Glutamatergic neuron (in vitro differentiated cells): Measurements from ENCODE around the gene TSEN54. TPM values are rescaled to one million over a fixed set of nuclear protein-coding genes. Genes with fewer than 3 reads are reported as not detected.

Source experiments
- DNase-seq: peaks from one replicate; pipeline ENCODE4 v3.0.0; 2022
- H3K27ac Mint-ChIP-seq: one replicate; pipeline ENCODE4 v1.8.0; 2020; ENCODE audit warnings: mild to moderate bottlenecking, mixed read lengths, inconsistent platforms; ENCODE audit not compliant: unreplicated experiment
- H3K27me3 Mint-ChIP-seq: one replicate; pipeline ENCODE4 v1.8.0; 2020; ENCODE audit warnings: mild to moderate bottlenecking, moderate library complexity, mixed read lengths, inconsistent platforms; ENCODE audit not compliant: unreplicated experiment
- H3K36me3 Mint-ChIP-seq: one replicate; pipeline ENCODE4 v1.8.0; 2020; ENCODE audit warnings: mild to moderate bottlenecking, mixed read lengths, inconsistent platforms; ENCODE audit not compliant: unreplicated experiment
- H3K4me1 Mint-ChIP-seq: one replicate; pipeline ENCODE4 v1.8.0; 2020; ENCODE audit warnings: mild to moderate bottlenecking, low read depth, mixed read lengths, inconsistent platforms; ENCODE audit not compliant: unreplicated experiment
- H3K4me3 Mint-ChIP-seq: one replicate; pipeline ENCODE4 v1.8.0; 2020; ENCODE audit warnings: mild to moderate bottlenecking, mixed read lengths, inconsistent platforms; ENCODE audit not compliant: unreplicated experiment
- H3K9me3 Mint-ChIP-seq: one replicate; pipeline ENCODE4 v1.8.0; 2020; ENCODE audit warnings: mild to moderate bottlenecking, moderate library complexity, mixed read lengths, inconsistent platforms; ENCODE audit not compliant: unreplicated experiment
- CTCF ChIP-seq: fragments of 200-600 bp; sonication (generic); IDR thresholded peaks from one replicate; pipeline ENCODE4 v1.5.0; 2021; ENCODE audit not compliant: partially characterized antibody, unreplicated experiment
- total RNA-seq: library from RNA; stranded (reverse); fragmentation: NEBNext Ultra II Directional; extraction: Animal tissue kit (Norgen Biotek cat#: 25700); gene quantifications from one replicate; pipeline ENCODE4 v1.2.1, GENCODE V29; 2021; ENCODE audit not compliant: unreplicated experiment

TSEN54 gene
- total RNA-seq, 1 donor from 2014 or later = 26.6 TPM

DNA sequence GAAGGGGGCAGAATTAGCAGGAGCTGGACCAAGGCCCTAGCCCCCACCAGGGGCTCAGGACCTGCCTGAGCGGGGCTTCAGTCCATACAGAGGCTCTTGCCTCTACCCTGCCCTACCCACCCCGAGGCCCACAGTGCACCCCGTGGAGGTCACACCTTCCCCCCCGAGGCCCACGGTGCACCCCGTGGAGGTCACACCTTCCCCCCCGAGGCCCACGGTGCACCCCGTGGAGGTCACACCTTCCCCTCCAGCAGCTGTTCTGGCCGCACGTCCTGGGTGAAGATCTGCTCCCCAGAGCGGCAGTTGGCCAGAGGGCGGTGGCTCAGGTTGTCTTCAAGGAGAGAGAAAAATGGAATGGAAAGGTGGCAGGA, 12.4 kb upstream of the TSEN54 start:
- Mint-ChIP-seq H3K27ac (no peak overlapping the region), H3K4me1 (no peaks in the 10 kb centered on the region), H3K27me3 (peaks cover 2% of the 10 kb centered on the region), H3K9me3 (no peaks in the 10 kb centered on the region), H3K36me3 (no peaks in the 10 kb centered on the region), H3K4me3 (no peak overlapping the region)
- no peak for TF ChIP-seq CTCF
- DNase-seq = no peak

DNA sequence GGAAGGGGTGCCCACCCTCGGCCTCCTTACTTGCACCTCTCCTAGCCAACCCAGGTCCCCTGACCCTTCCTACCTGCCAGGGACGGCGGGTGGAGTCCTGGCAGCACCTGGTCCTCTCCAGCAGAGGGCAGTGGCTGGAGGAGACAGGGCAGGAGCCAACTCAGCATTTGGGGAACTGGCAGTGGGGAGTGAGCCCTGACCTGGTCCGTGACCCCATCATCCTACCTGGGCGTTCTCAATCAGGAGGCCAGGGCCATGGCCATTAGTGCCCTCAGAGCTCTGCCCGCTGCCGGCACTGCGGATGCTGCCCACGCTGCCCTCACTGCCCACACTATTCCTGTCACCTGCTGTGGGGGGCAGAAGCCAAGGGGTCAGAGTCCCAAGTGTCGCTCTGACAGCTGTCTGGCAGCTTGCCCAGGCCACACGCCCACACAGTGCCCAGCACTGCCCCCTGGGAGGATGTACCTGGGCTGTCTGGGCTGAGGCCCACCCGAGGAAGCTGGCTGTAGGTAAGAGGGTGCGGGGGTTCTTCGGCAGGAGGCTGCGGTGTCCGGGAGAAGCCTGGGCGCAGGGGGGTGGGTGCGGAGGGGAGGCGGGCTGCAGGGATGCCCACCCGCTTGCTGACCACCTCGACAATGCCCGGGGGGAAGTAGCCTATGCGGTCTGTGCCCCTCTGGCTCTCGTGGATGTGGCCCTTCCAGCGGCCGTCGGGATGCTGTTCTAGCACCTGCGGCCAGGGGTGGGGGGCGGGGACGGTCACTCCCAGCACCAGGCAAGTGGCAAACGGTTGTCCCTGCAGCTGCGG, 11.8 kb upstream of the TSEN54 start:
- no peak overlapping the region for H3K27ac Mint-ChIP-seq
- DNase-seq = peak; percentile 54
- H3K36me3 Mint-ChIP-seq = no peaks in the 10 kb centered on the region
- no peak overlapping the region for H3K4me3 Mint-ChIP-seq
- no peaks in the 10 kb centered on the region for H3K4me1 Mint-ChIP-seq
- H3K27me3 Mint-ChIP-seq = no peaks in the 10 kb centered on the region
- no peaks in the 10 kb centered on the region for H3K9me3 Mint-ChIP-seq
- TF ChIP-seq CTCF = peak; percentile 38

- no peak for TF ChIP-seq CTCF
- no peak for DNase-seq
- no peaks in the 10 kb centered on the region for H3K36me3 Mint-ChIP-seq
- no peak overlapping the region for H3K27ac Mint-ChIP-seq
- no peaks in the 10 kb centered on the region for H3K27me3 Mint-ChIP-seq
- no peak overlapping the region for H3K4me3 Mint-ChIP-seq
- no peaks in the 10 kb centered on the region for H3K9me3 Mint-ChIP-seq
- H3K4me1 Mint-ChIP-seq = no peaks in the 10 kb centered on the region
These were observed 11.2 kb upstream of the TSEN54 start for GRCh38 chr17:75505152-75505409.

DNA sequence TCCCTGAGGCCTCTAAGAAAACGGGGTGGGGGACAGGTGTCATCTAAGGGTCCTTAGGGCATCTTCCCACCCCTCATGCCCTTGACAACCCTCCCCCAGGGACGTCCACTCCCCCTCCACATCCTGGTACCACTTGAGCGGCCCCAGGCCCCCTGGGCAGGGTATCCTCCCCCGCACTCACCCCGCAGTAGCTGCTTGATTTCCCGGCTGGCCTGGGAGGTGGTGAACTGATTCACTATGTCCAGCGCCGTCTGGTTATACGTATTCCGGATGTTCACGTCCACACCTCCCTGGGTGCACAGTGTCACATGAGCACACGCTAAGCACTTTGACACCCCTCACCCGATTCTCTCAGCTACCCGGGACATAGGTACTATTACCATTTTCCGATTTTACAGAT, 10.7 kb upstream of the TSEN54 start:
- H3K27me3 Mint-ChIP-seq = no peaks in the 10 kb centered on the region
- no peaks in the 10 kb centered on the region for H3K9me3 Mint-ChIP-seq
- no peak overlapping the region for H3K27ac Mint-ChIP-seq
- H3K36me3 Mint-ChIP-seq = no peaks in the 10 kb centered on the region
- DNase-seq = no peak
- no peak overlapping the region for H3K4me3 Mint-ChIP-seq
- TF ChIP-seq CTCF = no peak
- no peaks in the 10 kb centered on the region for H3K4me1 Mint-ChIP-seq

DNA sequence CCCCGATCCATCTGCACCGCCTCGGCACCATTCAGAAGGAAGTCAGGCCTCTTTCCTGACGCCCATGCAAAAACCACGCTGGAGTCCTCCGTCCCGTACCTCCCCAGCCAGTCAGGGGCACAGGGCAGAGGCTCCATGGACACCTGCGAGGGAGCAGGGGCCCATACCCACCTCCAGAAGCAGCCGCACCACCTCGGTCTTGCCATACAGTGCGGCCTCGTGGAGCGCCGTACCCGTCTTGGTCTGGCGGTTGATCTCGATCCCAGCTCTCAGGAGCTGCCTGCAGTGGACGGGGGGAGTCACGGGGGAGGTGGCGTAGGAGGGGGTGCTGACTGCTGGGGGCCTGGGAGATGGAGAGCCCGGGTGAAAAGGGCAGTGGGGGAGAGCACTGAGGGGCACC, 10.2 kb upstream of the TSEN54 start:
- no peak overlapping the region for H3K4me3 Mint-ChIP-seq

More for the DNA sequence above, 10.2 kb upstream of the TSEN54 start:
- DNase-seq = no peak
- Mint-ChIP-seq H3K36me3 (no peaks in the 10 kb centered on the region), H3K9me3 (no peaks in the 10 kb centered on the region), H3K4me1 (no peaks in the 10 kb centered on the region), H3K27ac (no peak overlapping the region), H3K27me3 (no peaks in the 10 kb centered on the region)
- TF ChIP-seq CTCF = no peak
